Erythroblast (primary cell): ENCODE data around the gene ZNF574.

Experiments
- GATA1 ChIP-seq: IDR thresholded peaks from 2 replicates; pipeline ENCODE4 v1.6.1; 2011; ENCODE audit warnings: low read depth, mild to moderate bottlenecking, control low read depth, low read length, moderate library complexity
- POLR2A ChIP-seq: IDR thresholded peaks from 2 replicates; pipeline ENCODE4 v1.6.1; 2011; ENCODE audit warnings: mild to moderate bottlenecking, low read length

DNA sequence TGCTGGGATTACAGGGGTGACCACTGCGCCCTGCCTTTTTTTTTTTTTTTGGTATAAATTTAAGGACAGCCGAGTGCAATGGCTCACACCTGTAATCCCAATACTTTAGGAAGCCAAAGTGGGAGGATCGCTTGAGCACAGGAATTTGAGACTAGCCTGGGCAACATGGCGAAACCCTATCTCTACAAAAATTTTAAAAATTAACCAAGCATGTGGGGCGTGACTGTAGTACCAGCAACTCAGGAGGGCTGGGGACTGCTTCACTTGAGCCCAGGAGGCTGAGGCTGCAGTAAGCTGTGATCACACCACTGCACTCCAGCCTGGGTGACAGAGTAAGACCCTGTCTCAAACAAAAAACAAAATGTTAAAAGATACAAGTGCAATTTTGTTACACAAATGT lies 21.5 kb downstream of the ZNF574 start:
- TF ChIP-seq POLR2A (no peak), GATA1 (no peak)
